ENCODE data around the gene ANK3. TPM values are rescaled to one million over a fixed set of nuclear protein-coding genes. Genes with fewer than 3 reads are reported as not detected.

The ANK3 gene
- total RNA-seq, 6 experiments from 2014 or later = not detected

DNA sequence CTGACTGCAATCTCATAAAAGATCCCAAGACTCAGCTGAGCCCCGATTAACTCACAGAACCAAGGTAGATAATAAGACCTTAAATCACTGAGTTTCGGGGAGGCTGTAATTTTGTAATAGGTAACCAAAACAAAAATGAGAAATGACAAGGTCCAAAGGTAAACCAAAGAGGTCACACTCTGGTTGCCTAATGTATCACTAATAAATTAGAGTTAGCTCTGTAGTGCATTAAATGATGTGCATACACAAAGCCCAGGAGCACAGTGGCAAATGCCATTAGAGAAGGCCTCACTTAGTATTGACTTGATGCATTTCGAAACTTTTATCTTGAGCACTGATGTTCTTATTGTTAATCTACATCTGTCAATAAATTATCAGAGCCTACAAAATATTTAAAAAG is 245.6 kb downstream of the ANK3 start:
- DNase-seq = no peak
- no peak overlapping the region for H3K4me3 Mint-ChIP-seq
- TF ChIP-seq, protein P1, sequence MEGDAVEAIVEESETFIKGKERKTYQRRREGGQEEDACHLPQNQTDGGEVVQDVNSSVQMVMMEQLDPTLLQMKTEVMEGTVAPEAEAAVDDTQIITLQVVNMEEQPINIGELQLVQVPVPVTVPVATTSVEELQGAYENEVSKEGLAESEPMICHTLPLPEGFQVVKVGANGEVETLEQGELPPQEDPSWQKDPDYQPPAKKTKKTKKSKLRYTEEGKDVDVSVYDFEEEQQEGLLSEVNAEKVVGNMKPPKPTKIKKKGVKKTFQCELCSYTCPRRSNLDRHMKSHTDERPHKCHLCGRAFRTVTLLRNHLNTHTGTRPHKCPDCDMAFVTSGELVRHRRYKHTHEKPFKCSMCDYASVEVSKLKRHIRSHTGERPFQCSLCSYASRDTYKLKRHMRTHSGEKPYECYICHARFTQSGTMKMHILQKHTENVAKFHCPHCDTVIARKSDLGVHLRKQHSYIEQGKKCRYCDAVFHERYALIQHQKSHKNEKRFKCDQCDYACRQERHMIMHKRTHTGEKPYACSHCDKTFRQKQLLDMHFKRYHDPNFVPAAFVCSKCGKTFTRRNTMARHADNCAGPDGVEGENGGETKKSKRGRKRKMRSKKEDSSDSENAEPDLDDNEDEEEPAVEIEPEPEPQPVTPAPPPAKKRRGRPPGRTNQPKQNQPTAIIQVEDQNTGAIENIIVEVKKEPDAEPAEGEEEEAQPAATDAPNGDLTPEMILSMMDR (IDR thresholded peaks at IDR 0.05) = no peak
- H3K27ac Mint-ChIP-seq = no peak overlapping the region
- H3K36me3 Mint-ChIP-seq (ENCODE audit: low read depth) = no peaks in the 10 kb centered on the region
- H3K4me1 Mint-ChIP-seq (ENCODE audit: low read depth) = peaks cover 6% of the 10 kb centered on the region
- no peaks in the 10 kb centered on the region for H3K9me3 Mint-ChIP-seq
- peaks cover 1% of the 10 kb centered on the region for H3K27me3 Mint-ChIP-seq (ENCODE audit: insufficient read depth)

DNA sequence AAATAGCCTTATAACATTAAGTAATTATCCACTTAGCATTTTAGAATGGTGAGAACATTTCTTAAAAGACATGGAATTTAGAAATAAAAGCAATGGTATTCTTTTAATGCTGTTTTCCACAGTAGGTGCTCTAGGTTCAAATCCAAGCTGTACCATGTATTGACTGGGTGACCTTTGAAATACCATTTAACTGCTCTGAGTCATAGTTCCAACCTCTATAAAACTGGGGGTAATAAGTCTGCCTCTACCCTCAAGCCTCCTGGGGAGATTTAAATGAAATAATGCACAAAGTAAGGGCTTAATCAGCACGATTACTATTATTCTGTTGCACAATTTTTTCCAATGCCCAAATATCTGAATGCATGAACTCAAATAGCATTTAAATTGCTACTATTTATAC is 246.9 kb downstream of the ANK3 start:
- TF ChIP-seq, protein P1 (IDR thresholded peaks at IDR 0.05) = no peak
- no peaks in the 10 kb centered on the region for H3K4me1 Mint-ChIP-seq (ENCODE audit: low read depth)
- no peaks in the 10 kb centered on the region for H3K9me3 Mint-ChIP-seq
- no peak overlapping the region for H3K27ac Mint-ChIP-seq
- H3K4me3 Mint-ChIP-seq = no peak overlapping the region
- H3K27me3 Mint-ChIP-seq (ENCODE audit: insufficient read depth) = peaks cover 1% of the 10 kb centered on the region
- no peaks in the 10 kb centered on the region for H3K36me3 Mint-ChIP-seq (ENCODE audit: low read depth)
- no peak for DNase-seq

DNA sequence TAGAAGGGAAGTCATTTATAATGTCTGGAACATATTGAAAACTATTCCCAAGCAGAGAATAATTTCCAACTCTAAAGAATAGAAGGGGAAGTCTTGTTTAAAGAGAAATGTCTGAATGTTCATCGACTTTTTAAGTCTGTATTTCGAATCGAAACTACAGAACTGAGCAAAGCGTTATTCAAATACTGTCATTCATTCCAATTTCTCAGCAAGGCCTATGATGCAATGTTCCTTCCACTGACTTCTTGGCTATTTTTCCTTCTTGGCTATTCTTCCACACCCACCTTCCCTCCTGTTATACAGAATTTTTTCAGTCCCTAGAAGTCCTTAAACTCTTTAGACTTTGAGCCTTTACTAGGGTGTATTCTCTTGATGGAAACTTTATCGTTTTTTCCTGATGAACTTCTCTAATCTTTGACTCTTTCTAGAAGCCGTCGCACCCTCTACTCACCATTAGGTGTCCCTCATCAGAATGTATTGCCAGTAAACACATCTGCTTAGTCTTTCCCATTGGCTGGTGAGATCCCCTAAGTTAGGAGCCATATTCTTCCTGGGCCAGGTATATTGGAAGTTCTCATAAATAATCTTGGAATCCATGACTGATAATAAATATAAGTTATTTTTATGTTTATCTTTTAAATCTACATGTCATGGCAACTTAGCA is 247.6 kb downstream of the ANK3 start:
- Mint-ChIP-seq H3K27me3 (ENCODE audit: insufficient read depth) (peaks cover 1% of the 10 kb centered on the region), H3K36me3 (ENCODE audit: low read depth) (no peaks in the 10 kb centered on the region), H3K27ac (no peak overlapping the region), H3K4me3 (no peak overlapping the region), H3K4me1 (ENCODE audit: low read depth) (no peaks in the 10 kb centered on the region), H3K9me3 (no peaks in the 10 kb centered on the region)
- TF ChIP-seq, protein P1 (IDR thresholded peaks at IDR 0.05) = no peak
- DNase-seq = no peak

DNA sequence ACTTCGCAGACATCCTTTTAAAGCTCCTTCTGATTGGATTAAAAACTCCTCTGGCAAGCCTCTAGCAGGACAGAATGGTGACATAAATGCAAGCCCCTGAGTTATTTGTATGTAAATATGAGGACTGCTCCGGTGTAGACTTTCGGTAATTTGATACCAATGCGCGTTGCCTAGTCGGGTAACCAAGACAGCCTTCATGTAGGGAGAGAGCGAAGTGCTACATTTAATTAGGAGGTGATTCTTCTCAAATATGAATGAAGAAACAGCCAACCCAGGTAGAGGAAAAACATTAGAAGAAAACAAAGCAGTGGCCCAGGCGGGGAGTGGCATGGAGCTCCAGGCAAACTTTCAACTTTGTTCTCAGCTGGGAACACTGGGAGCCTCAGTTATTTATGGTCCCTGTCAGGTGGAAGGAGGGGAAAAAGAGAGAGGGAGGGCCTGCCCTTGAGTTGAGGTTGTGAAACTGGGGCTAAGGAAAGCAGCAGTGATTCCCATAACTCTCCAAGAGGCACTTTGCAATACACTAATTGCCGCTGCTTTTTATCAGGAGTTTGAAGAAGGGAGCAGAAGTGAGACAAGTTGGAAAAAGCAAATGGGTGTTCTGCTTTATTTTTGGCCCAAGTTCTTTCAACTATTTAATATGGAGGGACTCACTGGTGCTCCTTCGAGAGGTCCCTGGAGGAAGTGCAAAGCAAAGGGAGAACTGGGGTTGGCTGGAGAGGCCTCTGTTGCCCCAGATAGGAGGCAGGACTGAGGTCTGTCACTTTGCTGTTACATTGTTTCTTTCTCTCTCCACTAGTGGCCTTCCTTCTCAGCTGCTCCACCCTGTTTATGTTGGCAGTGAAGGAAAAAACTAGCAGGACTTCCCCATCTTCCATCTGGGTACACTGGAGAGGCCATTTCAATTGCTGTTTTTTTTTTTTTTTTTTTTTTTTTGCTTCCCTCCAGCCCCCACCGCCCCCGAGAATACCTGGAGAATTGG is 248.7 kb downstream of the ANK3 start:
- Mint-ChIP-seq H3K27ac (no peak overlapping the region), H3K4me3 (no peak overlapping the region), H3K36me3 (ENCODE audit: low read depth) (no peaks in the 10 kb centered on the region), H3K27me3 (ENCODE audit: insufficient read depth) (peaks cover 2% of the 10 kb centered on the region; the same call in 1 of the 2 replicates), H3K4me1 (ENCODE audit: low read depth) (no peaks in the 10 kb centered on the region), H3K9me3 (no peaks in the 10 kb centered on the region)
- TF ChIP-seq, protein P1 (IDR thresholded peaks at IDR 0.05) = no peak
- no peak for DNase-seq

DNA sequence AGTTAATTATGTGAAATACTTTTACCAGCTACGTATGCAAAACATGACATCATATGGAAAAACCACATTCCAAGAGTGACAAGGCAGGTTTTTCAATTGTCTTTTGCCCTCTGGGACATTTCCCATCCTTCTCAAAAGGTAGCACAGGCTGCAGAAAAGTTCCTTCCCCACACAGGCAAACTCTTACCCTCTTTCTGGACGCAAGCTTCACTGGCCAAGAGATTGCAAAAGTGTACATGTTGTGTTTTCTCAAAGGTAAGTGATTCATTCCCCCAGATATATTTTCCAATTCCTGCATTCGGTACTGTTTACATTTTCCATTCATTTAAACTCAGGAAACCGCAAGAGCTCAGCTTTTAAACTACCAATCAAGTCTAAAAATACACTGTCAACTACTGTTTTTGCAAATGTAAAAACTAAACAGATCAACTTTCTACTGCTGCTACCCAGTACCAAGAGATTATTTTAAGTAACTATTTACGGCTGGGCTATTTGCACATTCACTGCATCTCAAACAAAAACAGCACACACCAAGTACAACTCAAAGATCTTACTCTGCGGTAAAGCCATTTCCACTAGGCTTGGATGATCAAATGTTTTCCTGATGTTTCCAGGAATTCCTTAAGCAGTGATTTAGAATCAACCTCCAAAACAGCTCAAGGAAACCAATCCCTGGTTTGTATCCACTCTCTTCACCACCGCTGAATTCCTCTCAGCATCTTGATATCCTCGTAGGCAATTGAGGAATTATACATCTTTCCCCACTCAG is 249.7 kb downstream of the ANK3 start:
- TF ChIP-seq, protein P1 (IDR thresholded peaks at IDR 0.05) = no peak
- peaks cover 5% of the 10 kb centered on the region for H3K27me3 Mint-ChIP-seq (ENCODE audit: insufficient read depth)
- no peak overlapping the region; the same call in 1 of the 2 replicates for H3K27ac Mint-ChIP-seq
- H3K9me3 Mint-ChIP-seq = no peaks in the 10 kb centered on the region
- peak; percentile 16 for DNase-seq
- no peak overlapping the region for H3K4me3 Mint-ChIP-seq
- H3K36me3 Mint-ChIP-seq (ENCODE audit: low read depth) = no peaks in the 10 kb centered on the region
- H3K4me1 Mint-ChIP-seq (ENCODE audit: low read depth) = no peaks in the 10 kb centered on the region
